Hepatic stellate cell (primary cell): ENCODE results near the gene YY2.
"Not testable (repeated sequence)": the region's sequence is repeated elsewhere in the genome, so short reads cannot be mapped to it uniquely, and the experiment has no call there.

Experiments
- DNase-seq: peaks from one replicate; pipeline ENCODE4 v3.0.0; 2011; ENCODE audit warnings: low spot score

The YY2 gene

DNA sequence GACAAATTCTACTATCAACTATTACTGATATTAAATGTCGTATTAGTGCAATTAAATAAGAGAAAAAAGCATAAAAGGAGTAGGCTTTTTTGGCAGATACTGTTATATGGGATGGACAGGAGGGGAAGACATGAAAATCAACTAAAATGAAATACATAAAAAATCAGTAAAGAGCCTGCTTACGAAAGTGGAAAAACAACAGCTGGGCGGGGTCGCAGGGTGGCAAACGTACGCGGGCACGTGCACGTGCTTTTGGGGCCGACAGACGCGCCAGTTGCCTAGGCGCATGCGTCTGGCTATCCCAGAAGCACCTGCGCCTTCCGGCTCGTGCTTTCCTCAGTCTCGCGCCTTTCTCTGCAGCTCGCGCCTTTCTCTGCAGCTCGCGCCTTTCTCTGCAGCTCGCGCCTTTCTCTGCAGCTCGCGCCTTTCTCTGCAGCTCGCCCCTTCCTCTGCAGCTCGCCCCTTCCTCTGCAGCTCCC lies at the start of gene YY2:
TSS of gene YY2 (plus strand) at position 51 of the 479 bp plus-strand sequence. CDS start 498 bp downstream, outside the sequence.
- DNase-seq = no peak

DNA sequence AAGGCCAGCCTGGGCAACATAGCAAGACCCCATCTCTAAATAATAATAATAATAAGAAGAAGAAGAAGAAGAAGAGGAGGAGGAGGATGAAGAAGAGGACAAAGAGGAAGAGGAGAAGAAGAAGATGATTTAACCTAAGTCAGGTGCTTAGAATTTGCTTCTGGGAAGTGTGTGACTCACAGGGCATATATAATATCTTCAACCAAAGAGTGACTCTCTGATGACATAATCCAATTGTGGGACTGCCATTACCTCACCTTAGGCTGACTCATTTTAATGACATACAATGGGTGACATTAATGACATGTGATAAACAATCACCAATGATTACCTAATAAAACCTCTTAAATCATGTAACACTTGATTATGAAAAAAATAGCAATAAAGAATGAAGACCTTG lies 49.1 kb upstream of the YY2 start:
- DNase-seq = no peak

DNA sequence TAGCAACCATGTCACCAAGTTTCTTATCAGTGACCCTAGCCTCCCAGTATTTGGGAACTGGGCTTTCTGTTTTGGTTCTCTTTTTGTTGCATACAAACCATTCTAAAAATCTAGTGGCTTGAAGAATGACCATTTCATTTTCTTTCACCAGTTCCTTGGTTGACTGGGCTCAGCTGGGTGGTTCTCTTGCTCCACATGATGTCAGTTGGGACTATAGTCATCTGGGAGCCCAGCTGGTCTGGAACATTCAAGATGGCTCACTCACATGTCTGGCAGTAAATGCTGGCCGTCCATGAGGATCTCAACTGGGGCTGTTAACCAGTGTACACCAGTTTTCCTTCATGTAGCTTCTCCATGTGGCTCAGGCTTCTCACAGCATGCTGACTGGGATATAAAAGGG lies 44.0 kb upstream of the YY2 start:
- no peak for DNase-seq

DNA sequence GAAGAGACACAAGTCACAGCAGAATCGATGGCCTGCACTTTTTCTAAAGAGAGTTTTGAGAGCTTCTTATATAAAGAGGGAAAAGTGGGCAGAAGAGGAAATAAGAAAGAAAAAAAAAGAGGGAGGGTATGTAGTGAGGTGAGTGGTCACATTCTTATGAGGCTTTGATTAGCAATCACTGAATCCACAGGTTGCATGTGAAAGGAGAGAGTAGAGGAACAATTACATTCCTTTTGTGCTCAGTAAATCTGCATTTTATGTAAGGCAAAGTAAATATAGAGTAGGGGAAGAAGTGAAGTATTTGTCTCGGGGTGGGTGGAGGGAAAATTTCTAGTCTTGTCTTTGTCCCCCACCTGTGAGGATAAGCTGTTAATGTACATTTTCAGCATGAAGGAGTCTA lies 43.2 kb upstream of the YY2 start:
- no peak for DNase-seq

DNA sequence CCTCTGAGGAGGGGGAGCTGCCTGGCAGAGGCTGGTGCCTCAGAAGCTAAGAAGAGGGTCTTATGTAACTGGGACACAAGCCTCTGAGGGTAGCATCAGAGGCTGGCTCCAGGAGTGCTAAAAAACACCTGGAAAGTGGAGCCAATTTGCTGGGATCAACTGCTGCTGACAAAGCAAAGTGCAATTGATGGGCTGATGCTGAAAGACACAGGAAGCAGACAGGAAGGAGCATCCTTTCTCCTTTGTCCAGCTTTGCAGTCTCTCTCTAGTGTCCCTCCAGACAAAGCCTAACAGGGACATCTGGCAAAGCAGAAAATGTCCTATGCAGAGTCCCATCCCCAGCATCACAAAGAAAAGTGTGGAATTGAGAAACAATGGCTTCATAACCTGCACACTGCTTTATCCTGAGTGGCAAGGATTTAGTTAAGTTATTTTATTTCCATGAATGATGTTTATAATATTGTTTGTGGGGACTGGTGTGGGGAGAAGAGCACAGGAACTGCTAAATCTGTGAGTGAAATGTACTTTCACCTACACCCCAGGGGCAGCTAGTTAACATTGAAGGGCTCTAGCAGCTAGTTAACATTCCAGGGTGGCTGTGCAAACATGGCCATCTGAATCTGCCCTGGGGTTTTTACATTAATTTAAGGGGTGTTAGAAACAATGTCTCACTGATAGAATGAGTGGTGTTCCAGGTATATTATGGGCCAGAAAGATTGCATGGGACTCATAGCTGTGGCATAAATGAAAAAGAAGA lies 42.0 kb upstream of the YY2 start:
- no peak for DNase-seq

DNA sequence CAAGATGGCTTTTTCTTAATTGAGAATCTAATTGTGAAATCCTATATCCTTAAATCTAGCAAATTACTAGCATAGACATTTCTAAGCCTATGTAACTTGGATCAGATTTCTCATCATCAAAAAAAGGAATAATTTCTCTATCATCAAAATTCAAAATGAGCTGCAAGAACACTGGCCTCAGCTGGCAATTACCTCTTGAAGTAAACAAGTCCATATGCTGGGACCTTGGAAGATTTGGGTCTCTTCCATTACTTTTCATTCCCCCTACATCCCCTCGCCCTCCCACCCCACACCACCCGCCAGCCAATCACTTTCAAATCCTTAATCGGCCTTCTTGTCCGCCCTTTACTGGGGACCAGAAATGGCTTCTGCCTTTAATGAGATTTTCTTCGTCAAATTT lies 39.7 kb upstream of the YY2 start:
- no peak for DNase-seq

DNA sequence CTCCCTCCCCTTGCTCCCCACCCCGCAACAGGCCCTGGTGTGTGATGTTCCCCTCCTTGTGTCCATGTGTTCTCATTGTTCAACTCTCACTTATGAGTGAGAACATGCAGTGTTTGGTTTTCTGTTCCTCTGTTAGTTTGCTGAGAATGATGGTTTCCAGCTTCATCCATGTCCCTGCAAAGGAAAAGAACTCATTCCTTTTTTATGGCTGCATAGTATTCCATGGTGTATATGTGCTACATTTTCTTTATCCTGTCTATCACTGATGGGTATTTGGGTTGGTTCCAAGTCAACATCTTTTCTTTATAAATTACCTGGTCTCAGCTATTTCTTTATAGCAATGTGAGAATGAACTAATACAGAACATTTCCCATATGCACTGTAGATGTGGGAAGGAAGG lies 35.6 kb upstream of the YY2 start:
- DNase-seq = not testable (repeated sequence)

DNA sequence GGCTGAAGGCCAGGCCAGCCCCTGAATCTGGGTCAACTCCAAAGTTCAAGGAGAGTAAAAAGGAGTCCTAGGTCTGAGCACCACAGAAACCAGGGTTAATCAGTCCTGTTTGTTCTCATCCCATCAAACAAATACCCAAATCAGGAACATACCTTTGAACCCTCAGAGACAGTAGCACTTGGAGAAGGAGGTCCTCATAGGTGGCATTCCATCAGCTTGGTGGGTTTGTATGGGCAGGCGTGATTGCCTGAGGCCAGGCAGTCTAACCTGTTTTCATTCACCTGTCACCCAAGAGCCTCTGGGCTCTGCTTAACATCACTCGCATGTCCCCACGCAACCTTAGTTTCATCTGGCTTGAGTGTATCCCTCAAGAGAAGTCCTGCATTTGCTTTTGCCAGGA lies 33.9 kb upstream of the YY2 start:
- no peak for DNase-seq

DNA sequence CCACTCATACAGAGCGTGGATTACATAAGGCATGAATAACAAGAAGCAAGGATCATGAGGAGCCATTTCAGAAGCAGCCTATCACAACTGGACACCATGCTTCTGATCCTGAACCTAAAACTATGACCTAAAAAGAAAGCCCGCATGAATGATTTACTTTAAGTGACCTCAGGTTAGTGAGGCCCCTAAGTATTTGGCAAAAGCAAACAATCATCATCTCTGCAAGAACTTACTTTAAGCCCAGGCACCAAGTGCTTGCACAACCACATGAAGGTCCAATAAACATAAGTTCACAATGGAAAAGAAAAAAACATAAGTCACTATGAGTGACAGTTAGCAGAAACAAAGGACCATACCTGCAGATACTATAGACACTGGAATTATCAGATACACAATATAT lies 24.3 kb upstream of the YY2 start:
- no peak for DNase-seq

DNA sequence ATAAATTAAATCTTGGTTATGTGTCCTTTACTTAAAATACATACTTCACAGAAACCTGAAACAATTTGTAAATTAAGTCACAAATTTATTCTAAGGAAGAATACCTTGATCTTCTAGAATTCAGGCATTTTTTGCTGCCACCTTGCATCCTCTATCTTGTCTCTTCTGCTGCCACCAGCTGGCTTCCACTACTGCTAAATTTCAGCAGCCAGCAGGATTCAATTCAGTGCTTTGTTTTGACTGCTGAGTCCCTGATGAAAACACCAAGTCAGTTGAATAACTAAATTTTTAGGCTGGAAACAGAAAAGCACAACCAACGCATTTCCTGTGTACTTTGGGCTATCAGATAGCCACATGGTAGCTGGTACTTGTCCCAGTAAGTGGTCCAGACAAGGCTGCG lies 18.7 kb upstream of the YY2 start:
- DNase-seq = no peak

DNA sequence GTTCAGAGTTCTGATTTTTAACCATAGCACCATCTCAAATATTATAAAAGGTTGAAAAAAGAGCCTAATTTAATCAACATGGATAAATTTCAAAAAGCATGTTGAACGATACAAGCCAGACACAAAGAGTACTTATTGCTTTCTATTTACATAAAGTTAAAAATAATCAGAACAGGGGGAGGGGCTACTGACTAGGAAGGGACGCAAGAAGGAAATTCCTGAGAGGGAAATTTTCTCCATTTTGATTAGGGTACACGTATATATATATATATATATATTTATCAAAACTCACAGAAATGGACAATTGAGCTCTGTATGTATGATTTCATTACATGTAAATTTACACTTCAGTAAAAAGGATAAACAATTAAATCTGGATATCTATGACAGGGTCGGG lies 16.9 kb upstream of the YY2 start:
- DNase-seq = no peak

DNA sequence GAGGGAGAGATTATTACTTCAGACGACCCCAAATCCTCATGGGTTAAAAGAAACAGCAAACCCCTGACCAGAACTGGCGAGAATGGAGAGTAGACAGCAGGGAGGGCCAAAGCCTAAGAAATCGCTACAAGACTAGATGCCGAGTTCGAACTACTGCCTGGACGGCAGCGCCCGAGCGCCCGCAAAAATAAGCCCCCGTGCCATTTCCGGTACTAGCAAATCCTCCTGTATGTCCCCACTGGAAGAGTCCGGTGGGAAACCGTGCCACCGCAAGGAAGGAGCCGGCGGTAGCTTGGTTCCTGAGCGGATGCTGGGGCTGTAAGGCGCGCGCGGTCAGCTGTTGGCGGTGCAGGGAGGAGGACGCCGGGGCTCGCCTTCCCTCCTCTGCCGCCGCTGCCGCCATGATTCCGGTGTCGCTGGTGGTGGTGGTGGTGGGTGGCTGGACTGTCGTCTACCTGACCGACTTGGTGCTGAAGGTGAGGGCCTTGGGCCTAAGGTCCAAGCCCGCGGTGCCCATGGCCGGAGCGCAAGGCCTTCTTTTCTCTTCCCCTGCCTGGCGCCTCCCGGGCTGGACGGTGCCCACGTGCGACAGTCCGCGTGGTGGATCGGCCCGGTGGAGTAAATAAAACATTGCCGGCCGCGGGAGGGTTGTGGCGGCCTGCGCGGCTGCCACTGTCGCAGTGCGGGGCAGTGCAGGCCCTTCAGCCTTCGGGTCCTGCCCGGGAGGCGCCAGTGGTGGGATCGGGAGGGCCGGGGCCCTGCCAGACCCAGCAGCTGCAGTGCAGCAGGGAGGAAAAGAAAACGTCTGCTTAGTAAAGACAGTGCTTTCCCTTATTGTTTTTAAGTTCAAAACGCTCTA lies 16.2 kb upstream of the YY2 start, which contains the start of gene MBTPS2:
TSS of gene MBTPS2 (plus strand) at position 284 of the 859 bp plus-strand sequence. CDS start at position 402, 118 bp downstream.
- DNase-seq = peak; percentile 50

DNA sequence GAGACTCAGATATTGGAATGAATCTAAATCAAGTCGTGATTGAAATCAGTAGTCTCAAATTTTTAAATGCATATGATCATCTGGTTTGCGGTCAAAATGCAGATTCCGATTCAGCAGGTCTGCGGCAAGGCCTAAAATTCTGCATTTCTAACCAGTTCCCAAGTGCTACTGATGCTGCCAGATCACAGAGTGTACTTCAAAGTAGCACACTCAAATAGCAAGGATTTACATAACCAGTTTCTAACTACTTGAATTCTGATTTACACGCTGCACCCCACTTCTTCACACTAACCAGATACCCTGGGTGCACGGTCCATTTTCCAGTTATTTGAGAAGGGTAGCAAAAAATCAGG lies 15.6 kb upstream of the YY2 start:
- no peak for DNase-seq

DNA sequence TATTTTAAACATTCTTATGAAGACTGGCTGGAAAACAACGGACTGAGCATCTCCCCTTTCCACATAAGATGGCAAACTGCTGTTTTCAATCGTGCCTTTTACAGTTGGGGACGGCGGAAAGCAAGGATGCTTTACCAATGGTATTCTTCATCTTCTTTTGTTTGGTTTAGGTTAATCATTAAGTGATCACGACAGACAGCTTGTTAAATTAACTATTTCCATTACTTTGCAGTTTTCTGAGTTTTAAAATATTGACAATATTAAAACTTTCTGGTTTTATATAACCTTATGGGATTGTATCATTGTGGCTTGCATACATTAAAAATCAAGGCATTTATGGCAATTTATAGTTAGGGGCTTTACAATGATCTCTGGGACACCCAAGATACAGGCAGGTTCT lies 12.6 kb upstream of the YY2 start:
- DNase-seq = no peak

DNA sequence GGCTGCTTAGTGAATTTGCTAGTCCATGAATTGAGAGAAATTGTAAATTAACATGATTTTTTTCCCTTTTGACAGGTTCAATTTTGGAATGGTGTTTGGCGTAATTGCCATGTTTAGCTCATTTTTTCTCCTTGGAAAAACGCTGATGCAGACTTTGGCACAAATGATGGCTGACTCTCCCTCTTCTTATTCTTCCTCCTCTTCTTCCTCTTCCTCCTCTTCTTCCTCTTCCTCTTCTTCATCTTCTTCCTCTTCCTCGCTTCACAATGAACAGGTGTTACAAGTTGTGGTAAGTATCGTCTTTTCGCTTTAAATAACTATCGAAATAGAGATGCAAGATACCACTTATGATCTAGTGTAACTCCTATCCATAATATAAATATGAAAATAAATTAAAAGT lies 10.7 kb upstream of the YY2 start:
- DNase-seq = no peak

DNA sequence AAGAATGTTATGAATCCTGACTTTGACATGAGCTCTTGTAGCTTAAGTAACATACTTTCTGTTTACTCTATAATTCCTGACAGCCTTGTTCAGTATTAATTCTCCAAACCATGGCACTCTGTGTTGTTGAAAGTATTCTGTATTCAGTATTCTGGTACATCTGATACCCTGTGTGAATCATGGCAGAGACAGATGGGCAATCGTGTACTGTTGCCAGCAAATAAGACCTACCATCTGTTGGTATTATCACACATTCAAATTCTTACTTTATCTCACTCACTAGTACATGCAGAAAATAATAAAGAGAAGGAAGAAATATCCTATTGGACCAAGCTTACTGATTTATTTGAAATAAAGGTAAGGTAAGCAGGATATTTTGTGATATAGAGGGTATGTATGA lies 8.4 kb upstream of the YY2 start:
- DNase-seq = no peak

DNA sequence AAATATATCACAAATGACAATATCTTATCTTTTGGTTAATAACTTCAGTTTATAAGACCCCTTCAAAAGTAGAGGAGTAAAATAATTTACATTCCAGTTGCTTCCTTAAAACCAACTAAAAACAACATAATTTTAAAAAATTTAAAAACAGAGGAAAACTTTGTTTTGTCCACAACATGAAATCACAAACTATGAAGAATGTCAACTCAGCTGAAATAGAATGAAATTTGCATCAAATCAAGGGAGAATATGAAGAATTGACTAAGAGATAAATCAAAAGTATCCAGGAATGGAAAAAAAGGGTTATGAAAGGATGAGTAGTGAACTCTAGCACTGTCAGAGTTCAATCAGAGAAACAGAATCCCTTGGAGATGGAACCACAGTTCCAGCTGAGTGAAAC lies 2.2 kb upstream of the YY2 start:
- no peak for DNase-seq

DNA sequence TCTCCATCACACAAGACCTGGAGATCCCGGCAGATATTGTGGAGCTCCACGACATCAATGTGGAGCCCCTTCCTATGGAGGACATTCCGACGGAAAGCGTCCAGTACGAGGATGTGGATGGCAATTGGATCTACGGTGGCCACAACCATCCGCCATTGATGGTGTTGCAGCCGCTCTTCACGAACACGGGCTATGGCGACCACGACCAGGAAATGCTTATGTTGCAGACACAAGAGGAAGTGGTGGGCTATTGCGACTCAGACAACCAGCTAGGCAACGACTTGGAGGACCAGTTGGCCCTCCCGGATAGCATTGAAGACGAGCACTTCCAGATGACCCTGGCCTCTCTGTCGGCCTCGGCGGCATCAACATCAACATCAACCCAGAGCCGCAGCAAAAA lies 717 bp downstream of the YY2 start:
- DNase-seq = no peak

DNA sequence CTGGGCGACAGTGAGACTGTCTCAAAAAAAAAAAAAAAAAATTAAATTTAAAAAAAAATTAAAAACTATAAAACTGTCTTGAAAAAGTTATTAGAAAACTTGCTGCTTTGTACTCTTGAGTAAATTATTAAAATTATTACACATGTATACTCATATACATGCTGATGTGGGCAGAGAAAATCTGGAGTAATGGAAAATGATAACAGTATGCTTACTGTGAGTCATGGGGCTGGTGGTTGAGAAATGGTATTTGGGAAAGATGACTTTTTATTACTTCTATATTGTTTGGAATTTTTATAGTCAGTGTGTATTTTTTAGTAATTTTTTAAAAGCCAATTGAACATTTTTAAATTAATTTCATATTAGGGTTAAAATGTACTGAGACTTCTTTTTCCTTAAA lies 7.5 kb downstream of the YY2 start:
- DNase-seq = no peak

DNA sequence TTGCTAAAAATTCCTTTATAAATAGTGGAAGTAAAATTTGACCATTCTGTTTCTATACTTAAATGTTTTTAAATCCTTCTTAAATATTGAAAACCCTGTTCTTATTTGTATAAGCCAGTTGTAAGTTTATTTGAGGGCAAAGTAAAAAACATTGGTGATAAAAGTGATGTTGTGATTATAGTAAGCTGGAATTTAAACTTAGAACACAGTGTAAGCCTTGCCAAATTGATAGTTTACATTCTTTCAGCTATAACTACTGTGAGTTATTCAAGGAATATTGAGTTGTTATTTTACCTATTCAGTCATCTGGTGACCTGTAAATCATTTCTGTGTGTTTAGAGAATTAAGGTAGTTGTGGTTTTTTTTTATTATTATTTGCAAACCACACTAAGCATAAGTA lies 9.6 kb downstream of the YY2 start:
- DNase-seq = no peak

DNA sequence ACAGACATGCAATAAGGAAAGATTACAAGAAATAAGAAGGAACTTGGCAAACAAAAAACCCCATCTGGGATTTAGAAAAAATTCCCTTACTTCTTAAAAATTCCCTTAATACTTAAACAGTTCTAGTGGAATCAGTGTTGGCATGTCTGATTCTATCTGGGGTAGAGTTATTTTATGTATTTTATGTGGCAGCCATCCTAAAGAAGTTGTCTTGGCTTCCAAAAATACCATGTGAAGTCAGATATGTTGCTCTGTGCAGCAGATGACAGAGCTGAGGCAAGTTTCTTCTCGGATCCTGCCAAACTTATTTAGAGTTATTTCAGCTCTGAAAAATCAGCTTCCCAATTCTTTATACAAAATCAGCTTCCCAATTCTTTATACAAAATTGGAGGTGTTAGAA lies 14.7 kb downstream of the YY2 start:
- DNase-seq = no peak

DNA sequence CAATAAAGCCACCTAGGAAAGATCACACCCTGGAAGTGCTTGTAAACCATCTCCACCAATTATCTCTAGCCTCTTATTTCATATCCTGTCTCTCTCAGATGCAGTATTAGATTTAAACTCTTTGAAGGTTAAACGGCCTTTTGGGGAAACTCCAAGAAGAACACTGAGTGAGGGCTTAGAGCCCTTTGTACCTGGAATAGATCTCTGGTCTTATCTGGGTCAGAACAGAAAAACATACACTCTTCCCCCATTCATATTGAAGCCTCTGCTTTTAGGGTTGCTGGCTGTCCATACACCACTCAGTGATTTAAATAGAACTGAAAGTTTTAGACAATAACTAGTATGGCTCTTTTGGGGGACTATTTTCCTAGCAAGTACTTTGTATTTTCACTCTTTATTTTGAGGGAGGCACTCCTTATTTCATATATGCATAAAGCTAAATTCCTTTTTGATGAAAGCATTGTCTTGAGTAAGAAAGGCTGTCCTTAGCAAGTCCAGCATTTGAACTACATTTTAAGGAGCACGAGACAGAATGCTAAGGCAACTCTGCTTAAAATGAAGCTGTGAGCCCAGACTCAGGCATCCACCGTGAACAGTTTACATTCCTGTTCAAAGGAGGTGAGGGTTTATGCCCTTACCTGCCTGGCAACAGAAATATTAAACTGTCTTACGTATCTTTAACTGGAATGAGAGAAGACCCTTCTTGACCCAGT lies 17.4 kb downstream of the YY2 start:
- no peak for DNase-seq

DNA sequence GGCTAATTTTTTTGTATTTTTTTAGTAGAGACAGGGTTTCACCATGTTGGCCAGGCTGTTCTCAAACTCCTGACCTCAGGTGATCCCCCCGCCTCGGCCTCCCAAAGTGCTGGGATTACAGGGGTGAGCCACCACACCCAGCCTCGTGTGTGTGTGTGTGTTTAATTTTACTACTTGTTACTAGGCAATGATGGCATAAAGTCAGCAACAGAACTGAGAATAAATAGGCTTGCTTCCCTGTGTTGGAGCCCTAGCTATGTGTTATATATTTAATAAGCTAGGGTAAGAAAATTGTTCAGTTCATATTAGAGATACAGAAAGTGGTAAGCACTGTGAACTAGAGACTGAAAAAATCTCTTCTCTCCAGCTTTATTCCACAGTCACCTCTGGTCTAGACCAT lies 18.4 kb downstream of the YY2 start:
- not testable (repeated sequence) for DNase-seq
